Upper lobe of left lung (tissue), 6 donors: Measurements from ENCODE around the gene DDHD1. TPM values are rescaled to one million over a fixed set of nuclear protein-coding genes. Genes with fewer than 3 reads are reported as not detected.

Source experiments
- ATAC-seq, 2 donors: fragments of 200-7000 bp; cut with Tn5 transposase; one replicate each; pipeline ENCODE4 v1.9.1; 2022; ENCODE audit warnings: mild to moderate bottlenecking in 2 of 2, moderate library complexity in 2 of 2; ENCODE audit not compliant: low FRiP score in 2 of 2
- DNase-seq, 2 donors: peaks; one replicate each; pipeline ENCODE4 v3.0.0-alpha.2; 2019 to 2020
- H3K27ac ChIP-seq, 4 donors: fragments of 200-600 bp; sonication (generic); one replicate each; pipeline ENCODE4 v1.5.1; 2016 to 2019
- H3K27me3 ChIP-seq, 4 donors: fragments of 200-600 bp; sonication (generic); one replicate each; pipeline ENCODE4 v1.5.1; 2017 to 2019
- H3K36me3 ChIP-seq, 4 donors: fragments of 200-600 bp; sonication (generic); one replicate each; pipeline ENCODE4 v1.5.1; 2016 to 2019
- H3K4me1 ChIP-seq, 4 donors: fragments of 200-600 bp; sonication (generic); one replicate each; pipeline ENCODE4 v1.5.1; 2018 to 2019
- H3K4me3 ChIP-seq, 4 donors: fragments of 200-600 bp; sonication (generic); one replicate each; pipeline ENCODE4 v1.5.1; 2017 to 2019; ENCODE audit warnings: mild to moderate bottlenecking in 2 of 4, moderate library complexity in 1 of 4
- H3K9me3 ChIP-seq, 4 donors: fragments of 200-600 bp; sonication (generic); one replicate each; pipeline ENCODE4 v1.5.1; 2018 to 2019
- EP300 ChIP-seq, 4 donors: sonication (generic); formaldehyde crosslinking; IDR thresholded peaks; one replicate each; pipeline ENCODE4 v1.5.1; 2017; ENCODE audit warnings: antibody characterized with exemption in 4 of 4, control low read depth in 2 of 4
- POLR2A ChIP-seq, 4 donors: fragments of 450-650 bp; IDR thresholded peaks; one replicate each; pipeline ENCODE4 v1.5.1; 2016 to 2017; ENCODE audit warnings: antibody characterized with exemption in 4 of 4, mild to moderate bottlenecking in 2 of 4
- POLR2AphosphoS5 ChIP-seq, 2 donors: sonication (generic); formaldehyde crosslinking; IDR thresholded peaks; one replicate each; pipeline ENCODE4 v1.5.1; 2017; ENCODE audit warnings: antibody characterized with exemption in 2 of 2
- WGBS, 2 donors: methylation state at CpG; one replicate each; pipeline ENCODE4 v1.1.5; 2017 to 2018; 5-methylcytosine and 5-hydroxymethylcytosine counted together
- total RNA-seq, 6 donors: library from RNA; depleted of rRNA in 4 of 6; stranded (reverse); fragments of >200 nt in 4 of 6; gene quantifications; one replicate each; pipeline versions ENCODE4 v1.1.0 to v1.2.1, GENCODE V29; 2016 to 2021
- TF ChIP-seq, protein P1 (sequence below), 6 experiments: fragments of 450-650 bp in 4 of 6; fragments of 200-600 bp in 2 of 6; sonication (generic) in 2 of 6; IDR thresholded peaks; one replicate each; pipeline ENCODE4 v1.5.1; 2016 to 2019; ENCODE audit warnings: antibody characterized with exemption in 6 of 6
- donor health status: DM: no; HTN: no; CAD: no; lungs with moderate emphysema.
- donor health status: DM: no; HTN: yes; CAD: no; lungs with severe emphysema.

Gene DDHD1
- total RNA-seq, 6 donors from 2014 or later = 18.4 to 30.8 (median 25.8) TPM

DNA sequence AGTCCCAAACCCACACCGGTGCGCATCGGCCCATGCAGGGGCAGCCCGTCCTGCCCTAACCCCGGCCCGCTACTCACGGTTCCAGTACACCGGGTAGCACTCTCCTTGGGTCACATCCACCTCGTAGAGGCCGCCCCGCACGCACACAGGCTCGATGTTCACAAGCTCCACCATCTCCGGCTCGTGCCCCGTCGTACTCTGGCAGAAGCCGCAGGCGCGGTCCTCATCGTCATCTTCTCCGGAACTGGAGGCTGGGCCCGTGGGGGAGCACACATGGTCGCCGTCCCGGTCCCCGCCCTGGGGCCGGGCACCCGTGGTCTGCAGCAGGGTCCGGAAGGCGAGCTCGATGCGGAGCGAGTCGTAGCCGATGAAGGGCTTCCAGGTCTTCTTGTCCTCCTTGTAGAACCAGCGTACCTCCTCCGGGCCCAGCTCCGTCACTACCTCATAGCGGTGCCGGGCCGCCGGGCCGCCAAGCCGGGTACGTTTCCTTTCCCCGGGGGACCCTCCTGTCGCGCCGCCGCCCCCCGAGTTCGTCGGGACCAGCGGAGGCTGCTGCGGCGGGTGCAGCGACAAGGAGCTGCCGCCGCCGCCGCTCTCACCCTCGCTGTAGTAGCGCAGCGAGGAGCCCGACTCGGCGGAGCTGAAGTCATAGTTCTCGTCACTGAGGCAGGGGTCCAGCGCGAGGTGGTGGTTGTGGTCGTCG lies 788 bp downstream of the DDHD1 start:
- Histone ChIP-seq H3K4me1 (peaks cover 10 to 33% (median 25%) of the 10 kb centered on the region in 4 donors), H3K9me3 (no peaks in the 10 kb centered on the region), H3K36me3 (no peaks in the 10 kb centered on the region), H3K27me3 (no peaks in the 10 kb centered on the region), H3K27ac (peak overlapping the region; percentile 86 to 96 (median 93)), H3K4me3 (peak overlapping the region; percentile 77 to 96 (median 82))
- peak in 1 of 4 donors; percentile 28 for TF ChIP-seq POLR2A (IDR thresholded peaks at IDR 0.05)
- TF ChIP-seq, protein P1, sequence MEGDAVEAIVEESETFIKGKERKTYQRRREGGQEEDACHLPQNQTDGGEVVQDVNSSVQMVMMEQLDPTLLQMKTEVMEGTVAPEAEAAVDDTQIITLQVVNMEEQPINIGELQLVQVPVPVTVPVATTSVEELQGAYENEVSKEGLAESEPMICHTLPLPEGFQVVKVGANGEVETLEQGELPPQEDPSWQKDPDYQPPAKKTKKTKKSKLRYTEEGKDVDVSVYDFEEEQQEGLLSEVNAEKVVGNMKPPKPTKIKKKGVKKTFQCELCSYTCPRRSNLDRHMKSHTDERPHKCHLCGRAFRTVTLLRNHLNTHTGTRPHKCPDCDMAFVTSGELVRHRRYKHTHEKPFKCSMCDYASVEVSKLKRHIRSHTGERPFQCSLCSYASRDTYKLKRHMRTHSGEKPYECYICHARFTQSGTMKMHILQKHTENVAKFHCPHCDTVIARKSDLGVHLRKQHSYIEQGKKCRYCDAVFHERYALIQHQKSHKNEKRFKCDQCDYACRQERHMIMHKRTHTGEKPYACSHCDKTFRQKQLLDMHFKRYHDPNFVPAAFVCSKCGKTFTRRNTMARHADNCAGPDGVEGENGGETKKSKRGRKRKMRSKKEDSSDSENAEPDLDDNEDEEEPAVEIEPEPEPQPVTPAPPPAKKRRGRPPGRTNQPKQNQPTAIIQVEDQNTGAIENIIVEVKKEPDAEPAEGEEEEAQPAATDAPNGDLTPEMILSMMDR (IDR thresholded peaks at IDR 0.05) = peak in 1 of 6 experiments; percentile 5
- TF ChIP-seq POLR2AphosphoS5 (IDR thresholded peaks at IDR 0.05) = peak in 1 of 2 donors; percentile 5
- TF ChIP-seq EP300 (IDR thresholded peaks at IDR 0.05) = no peak
- DNase-seq = peak; percentile 41 to 90
- peak; percentile 64 to 69 for ATAC-seq
- 0% methylated on average over 1 to 46 of the region's 73 CpGs for WGBS, 2 donors

DNA sequence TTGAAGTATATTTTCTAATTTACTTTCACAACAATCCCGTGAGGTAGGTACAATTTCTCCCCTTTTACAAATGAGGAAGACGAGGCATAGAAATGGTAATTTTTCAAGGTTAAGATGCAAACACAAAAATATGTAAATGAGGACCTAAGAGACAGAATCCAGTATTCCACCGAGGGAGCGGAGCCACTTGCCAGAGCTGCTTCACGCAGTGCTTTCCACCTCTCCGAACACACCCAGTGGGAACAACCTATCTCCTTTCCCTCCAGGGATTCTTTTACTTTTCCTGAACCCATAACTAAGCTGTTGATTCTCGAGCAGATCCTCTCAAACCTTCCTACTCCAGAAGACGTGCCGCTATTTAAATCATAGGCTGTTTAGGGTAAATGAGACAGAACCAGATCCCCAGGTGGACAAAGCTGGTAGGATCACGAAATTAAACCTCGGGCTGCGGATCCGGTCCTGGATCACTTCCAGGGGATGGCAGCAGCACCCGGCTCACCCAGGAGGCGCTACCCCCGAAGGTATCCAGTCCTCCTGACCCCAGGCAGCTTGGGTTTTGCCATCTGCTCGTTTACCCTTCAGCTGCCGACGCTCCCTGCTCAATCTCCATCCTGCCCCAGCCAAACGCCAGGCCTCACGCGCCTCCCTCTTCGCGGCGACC lies 1.5 kb downstream of the DDHD1 start:
- peak in 1 of 2 donors; percentile 49 for DNase-seq
- no peaks in the 10 kb centered on the region for H3K27me3 ChIP-seq
- WGBS, 2 donors = 2 to 5% methylated on average over 22 to 25 of the region's 25 CpGs
- peak overlapping the region; percentile 77 to 96 (median 82) for H3K4me3 ChIP-seq
- peak; percentile 3 to 22 for ATAC-seq
- H3K9me3 ChIP-seq = no peaks in the 10 kb centered on the region
- H3K27ac ChIP-seq = peak overlapping the region; percentile 86 to 96 (median 93)
- H3K4me1 ChIP-seq = peaks cover 10 to 33% (median 27%) of the 10 kb centered on the region in 4 donors
- no peaks in the 10 kb centered on the region for H3K36me3 ChIP-seq
- no peak for TF ChIP-seq POLR2A (IDR thresholded peaks at IDR 0.05)
- TF ChIP-seq, protein P1 (IDR thresholded peaks at IDR 0.05) = peak in 3 of 6 experiments; percentile 8 to 37 (median 11)
- no peak for TF ChIP-seq POLR2AphosphoS5 (IDR thresholded peaks at IDR 0.05)
- TF ChIP-seq EP300 (IDR thresholded peaks at IDR 0.05) = no peak

DNA sequence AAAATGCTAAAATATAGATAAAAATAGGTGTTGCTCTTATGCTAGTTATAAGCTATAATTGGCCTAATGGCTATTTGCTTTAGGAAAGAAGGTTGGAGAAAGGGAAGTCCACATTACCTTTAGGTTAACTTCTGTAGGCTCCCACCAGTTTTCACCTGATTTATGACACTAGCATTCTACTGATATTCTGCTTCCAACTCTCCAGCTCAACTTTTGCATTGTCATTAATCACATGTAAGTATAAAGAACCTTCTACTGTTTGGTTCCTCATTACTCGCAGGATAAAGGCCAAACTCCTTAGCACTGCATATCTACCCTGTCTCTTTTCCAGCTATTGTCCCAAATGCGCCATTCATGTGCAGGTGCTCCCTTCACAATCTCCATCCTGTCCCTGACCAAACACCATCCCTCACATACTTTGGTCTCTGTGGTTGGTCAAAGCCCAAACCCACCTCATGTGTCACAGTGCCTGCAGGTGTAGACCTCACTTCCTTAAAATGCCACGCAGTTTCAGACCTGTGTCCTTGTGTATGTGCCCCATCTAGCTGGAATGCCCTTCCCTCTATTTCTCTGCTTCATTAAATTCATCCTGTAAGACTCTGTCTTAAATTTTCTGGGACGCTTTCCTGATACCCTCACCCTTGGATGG lies 3.3 kb downstream of the DDHD1 start:
- DNase-seq = no peak
- H3K27me3 ChIP-seq = no peaks in the 10 kb centered on the region
- H3K36me3 ChIP-seq = no peaks in the 10 kb centered on the region
- no peak for ATAC-seq
- no peaks in the 10 kb centered on the region for H3K9me3 ChIP-seq
- 79 to 80% methylated on average over 4 of the region's 4 CpGs for WGBS, 2 donors
- no peak overlapping the region for H3K4me3 ChIP-seq
- H3K27ac ChIP-seq = no peak overlapping the region
- H3K4me1 ChIP-seq = peaks cover 10 to 33% (median 27%) of the 10 kb centered on the region in 4 donors
- TF ChIP-seq, protein P1 (IDR thresholded peaks at IDR 0.05) = no peak
- TF ChIP-seq EP300 (IDR thresholded peaks at IDR 0.05) (no peak), POLR2AphosphoS5 (IDR thresholded peaks at IDR 0.05) (no peak), POLR2A (IDR thresholded peaks at IDR 0.05) (no peak)

DNA sequence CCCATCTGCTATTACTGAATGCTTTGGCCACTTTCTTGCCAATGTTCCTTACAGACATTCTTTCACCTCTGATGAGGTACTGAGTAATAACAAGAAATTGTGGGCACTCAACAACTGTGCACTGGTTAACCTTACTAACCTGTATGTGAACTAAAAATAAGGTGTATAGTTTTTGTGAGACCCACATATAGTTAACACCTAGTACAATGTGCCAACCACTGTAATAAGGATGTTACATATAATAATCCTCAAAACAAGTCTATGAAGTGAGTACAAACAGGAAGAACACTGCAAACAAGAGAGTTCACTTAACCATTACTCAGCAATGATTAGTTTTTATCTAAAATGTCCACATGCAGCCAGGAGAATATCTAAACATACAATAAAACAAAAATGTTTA lies 4.5 kb downstream of the DDHD1 start:
- no peaks in the 10 kb centered on the region for H3K36me3 ChIP-seq
- no peaks in the 10 kb centered on the region for H3K27me3 ChIP-seq
- ATAC-seq (no peak), DNase-seq (no peak)
- H3K9me3 ChIP-seq = no peaks in the 10 kb centered on the region
- no peak overlapping the region for H3K4me3 ChIP-seq
- H3K4me1 ChIP-seq = peaks cover 10 to 32% (median 27%) of the 10 kb centered on the region in 4 donors
- TF ChIP-seq POLR2AphosphoS5 (IDR thresholded peaks at IDR 0.05) = no peak
- no peak overlapping the region for H3K27ac ChIP-seq

DNA sequence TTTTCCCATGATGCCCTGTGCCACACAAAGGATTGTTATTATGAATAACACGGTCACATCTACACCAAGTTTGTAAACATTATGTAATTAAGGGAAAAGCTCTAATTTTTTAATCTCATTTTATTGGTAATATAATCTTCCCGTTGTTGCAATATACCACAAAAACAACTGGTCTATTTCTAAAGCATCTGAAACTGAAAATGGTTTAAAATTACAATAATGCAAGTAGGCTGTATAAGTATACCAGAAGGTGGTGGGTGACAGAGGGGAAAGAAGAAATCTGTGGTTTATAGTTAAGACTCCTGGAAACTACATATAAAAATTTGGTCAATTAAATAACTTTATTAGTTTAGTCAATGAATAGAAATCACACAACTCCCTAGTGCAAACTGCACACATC lies 5.2 kb downstream of the DDHD1 start:
- Histone ChIP-seq H3K27me3 (no peaks in the 10 kb centered on the region), H3K4me3 (no peak overlapping the region), H3K36me3 (no peaks in the 10 kb centered on the region), H3K27ac (no peak overlapping the region), H3K4me1 (peaks cover 10 to 30% (median 25%) of the 10 kb centered on the region in 4 donors), H3K9me3 (no peaks in the 10 kb centered on the region)
- no peak for ATAC-seq
- no peak for DNase-seq
- TF ChIP-seq, protein P1 (IDR thresholded peaks at IDR 0.05) = no peak
- TF ChIP-seq POLR2AphosphoS5 (IDR thresholded peaks at IDR 0.05) (no peak), POLR2A (IDR thresholded peaks at IDR 0.05) (no peak), EP300 (IDR thresholded peaks at IDR 0.05) (no peak)
- 80 to 89% methylated on average over 2 of the region's 2 CpGs for WGBS, 2 donors
